H9 (cell line): ENCODE results near the gene MYRIP. TPM values are rescaled to one million over a fixed set of nuclear protein-coding genes. Genes with fewer than 3 reads are reported as not detected.

Source experiments
- DNase-seq: peaks from one replicate; pipeline ENCODE4 v3.0.0-alpha.2; 2017
- H2AFZ ChIP-seq: one replicate; pipeline ENCODE4 v1.6.1; 2013; ENCODE audit warnings: mild to moderate bottlenecking, low read length, control low read depth, moderate library complexity
- H2AK5ac ChIP-seq: 2 replicates; pipeline ENCODE4 v1.6.1; 2013; ENCODE audit warnings: low read length, control low read depth, mixed read lengths; ENCODE audit not compliant: insufficient read length
- H2BK120ac ChIP-seq: one replicate; pipeline ENCODE4 v1.6.1; 2013; ENCODE audit warnings: low read depth, mild to moderate bottlenecking, low read length, control low read depth, inconsistent platforms; ENCODE audit not compliant: poor library complexity, severe bottlenecking
- H2BK12ac ChIP-seq: 2 replicates; pipeline ENCODE4 v1.6.1; 2013; ENCODE audit warnings: low read length, control low read depth, mixed read lengths, low read depth; ENCODE audit not compliant: insufficient read length
- H2BK15ac ChIP-seq: 2 replicates; pipeline ENCODE4 v1.6.1; 2013; ENCODE audit warnings: low read depth, low read length, control low read depth
- H2BK20ac ChIP-seq: one replicate; pipeline ENCODE4 v1.6.1; 2013; ENCODE audit warnings: low read depth, mild to moderate bottlenecking, low read length, control low read depth, inconsistent platforms; ENCODE audit not compliant: poor library complexity, severe bottlenecking
- H2BK5ac ChIP-seq: 2 replicates; pipeline ENCODE4 v1.6.1; 2013; ENCODE audit warnings: low read length, control low read depth, mixed read lengths; ENCODE audit not compliant: insufficient read length
- H3K14ac ChIP-seq: 2 replicates; pipeline ENCODE4 v1.6.1; 2013; ENCODE audit warnings: low read length, control low read depth; ENCODE audit not compliant: insufficient read depth
- H3K18ac ChIP-seq: 2 replicates; pipeline ENCODE4 v1.6.1; 2013; ENCODE audit warnings: low read depth, mild to moderate bottlenecking, mixed read lengths, low read length, control low read depth; ENCODE audit not compliant: insufficient read length
- H3K23ac ChIP-seq: 2 replicates; pipeline ENCODE4 v1.6.1; 2013; ENCODE audit warnings: low read length, control low read depth, mixed read lengths, low read depth; ENCODE audit not compliant: insufficient read length
- H3K23me2 ChIP-seq: 2 replicates; pipeline ENCODE4 v1.6.1; 2013; ENCODE audit warnings: low read depth, mild to moderate bottlenecking, mixed read lengths, low read length, control low read depth; ENCODE audit not compliant: insufficient read length, poor library complexity, severe bottlenecking
- H3K27ac ChIP-seq: 2 replicates; pipeline ENCODE4 v1.5.1; 2013; ENCODE audit warnings: low read length, control low read depth, mixed read lengths, low read depth; ENCODE audit not compliant: insufficient read length
- H3K27me3 ChIP-seq: 2 replicates; pipeline ENCODE4 v1.6.1; 2013; ENCODE audit warnings: low read length, control low read depth, inconsistent platforms; ENCODE audit not compliant: insufficient read depth
- H3K4ac ChIP-seq: 2 replicates; pipeline ENCODE4 v1.6.1; 2013; ENCODE audit warnings: low read depth, mild to moderate bottlenecking, control low read depth, inconsistent platforms, low read length, moderate library complexity
- H3K4me1 ChIP-seq: 2 replicates; pipeline ENCODE4 v1.6.1; 2013; ENCODE audit warnings: low read length, control low read depth, inconsistent platforms; ENCODE audit not compliant: insufficient read depth
- H3K4me2 ChIP-seq: 2 replicates; pipeline ENCODE4 v1.6.1; 2013; ENCODE audit warnings: low read length, control low read depth, mixed read lengths; ENCODE audit not compliant: insufficient read length, insufficient read depth
- H3K56ac ChIP-seq: 2 replicates; pipeline ENCODE4 v1.6.1; 2013; ENCODE audit warnings: low read depth, mild to moderate bottlenecking, mixed read lengths, low read length, control low read depth; ENCODE audit not compliant: insufficient read length
- H3K79me1 ChIP-seq: 2 replicates; pipeline ENCODE4 v1.6.1; 2013; ENCODE audit warnings: low read depth, mild to moderate bottlenecking, moderate library complexity, low read length, control low read depth, inconsistent platforms; ENCODE audit not compliant: insufficient read depth, poor library complexity, severe bottlenecking
- H3K79me2 ChIP-seq: 2 replicates; pipeline ENCODE4 v1.6.1; 2013; ENCODE audit warnings: low read length, control low read depth, inconsistent platforms; ENCODE audit not compliant: insufficient read depth
- H3K9ac ChIP-seq: 2 replicates; pipeline ENCODE4 v1.6.1; 2013; ENCODE audit warnings: low read length, control low read depth, mixed read lengths; ENCODE audit not compliant: insufficient read length; ENCODE audit errors: extremely low read depth
- H3K9me3 ChIP-seq: one replicate; pipeline ENCODE4 v1.6.1; 2013; ENCODE audit warnings: low read depth, low read length, inconsistent platforms; ENCODE audit not compliant: control insufficient read depth
- H3T11ph ChIP-seq: one replicate; pipeline ENCODE4 v1.6.1; 2013; ENCODE audit warnings: mild to moderate bottlenecking, low read length, control low read depth, inconsistent platforms
- H4K20me1 ChIP-seq: one replicate; pipeline ENCODE4 v1.6.1; 2013; ENCODE audit not compliant: control insufficient read depth, insufficient read length, insufficient read depth
- H4K5ac ChIP-seq: 2 replicates; pipeline ENCODE4 v1.6.1; 2013; ENCODE audit warnings: low read depth, mild to moderate bottlenecking, mixed read lengths, low read length, control low read depth; ENCODE audit not compliant: insufficient read length
- H4K8ac ChIP-seq: replicated peaks from 2 replicates; pipeline ENCODE4 v1.6.1; 2013; ENCODE audit warnings: low read length, control low read depth, mixed read lengths, low read depth; ENCODE audit not compliant: insufficient read length
- H4K91ac ChIP-seq: 2 replicates; pipeline ENCODE4 v1.6.1; 2013; ENCODE audit warnings: low read depth, mild to moderate bottlenecking, moderate library complexity, mixed read lengths, low read length, control low read depth; ENCODE audit not compliant: insufficient read length
- H3K27ac Mint-ChIP-seq, 3 experiments: 2 replicates in 2 of 3; 3 replicates in 1 of 3; pipeline ENCODE4 v1.8.0; 2020 to 2021; ENCODE audit warnings: mixed read lengths in 3 of 3, mild to moderate bottlenecking in 1 of 3, moderate library complexity in 1 of 3
- H3K27me3 Mint-ChIP-seq: 2 replicates; pipeline ENCODE4 v1.8.0; 2021; ENCODE audit warnings: low read depth, mild to moderate bottlenecking, moderate library complexity, mixed read lengths
- H3K36me3 Mint-ChIP-seq, 3 experiments: 2 replicates in 2 of 3; 3 replicates in 1 of 3; pipeline ENCODE4 v1.8.0; 2020 to 2021; ENCODE audit warnings: low read depth in 3 of 3, mixed read lengths in 3 of 3; ENCODE audit not compliant: insufficient read depth in 1 of 3
- H3K4me1 Mint-ChIP-seq, 2 experiments: 2 replicates each; pipeline ENCODE4 v1.8.0; 2020; ENCODE audit warnings: mixed read lengths in 2 of 2
- H3K4me3 Mint-ChIP-seq, 2 experiments: 2 replicates in 1 of 2; 3 replicates in 1 of 2; pipeline ENCODE4 v1.8.0; 2020 to 2021; ENCODE audit warnings: mild to moderate bottlenecking in 2 of 2, mixed read lengths in 2 of 2, moderate library complexity in 1 of 2
- H3K9me3 Mint-ChIP-seq, 2 experiments: 2 replicates in 1 of 2; 3 replicates in 1 of 2; pipeline ENCODE4 v1.8.0; 2020; ENCODE audit warnings: mild to moderate bottlenecking in 2 of 2, mixed read lengths in 2 of 2, moderate library complexity in 1 of 2
- WGBS: extraction: QIAGEN DNeasy Blood & Tissue Kit; methylation state at CpG from one replicate; pipeline ENCODE4 v1.1.7; 2013; ENCODE audit warnings: missing lambda C conversion rate, low lambda C conversion rate, mixed read lengths; ENCODE audit not compliant: insufficient read length; ENCODE audit errors: extremely low coverage; 5-methylcytosine and 5-hydroxymethylcytosine counted together
- total RNA-seq: library from RNA; stranded (reverse); gene quantifications from 2 replicates; pipeline ENCODE4 v1.2.1, GENCODE V29; 2021
- TF ChIP-seq, protein P1 (sequence below): fragments of 200-600 bp; sonication (generic); conservative IDR thresholded peaks from 3 replicates; pipeline ENCODE4 v1.8.0; 2021; ENCODE audit warnings: antibody characterized with exemption, mild to moderate bottlenecking

Gene MYRIP
- total RNA-seq, 1 experiment from 2014 or later = 1.8 TPM

DNA sequence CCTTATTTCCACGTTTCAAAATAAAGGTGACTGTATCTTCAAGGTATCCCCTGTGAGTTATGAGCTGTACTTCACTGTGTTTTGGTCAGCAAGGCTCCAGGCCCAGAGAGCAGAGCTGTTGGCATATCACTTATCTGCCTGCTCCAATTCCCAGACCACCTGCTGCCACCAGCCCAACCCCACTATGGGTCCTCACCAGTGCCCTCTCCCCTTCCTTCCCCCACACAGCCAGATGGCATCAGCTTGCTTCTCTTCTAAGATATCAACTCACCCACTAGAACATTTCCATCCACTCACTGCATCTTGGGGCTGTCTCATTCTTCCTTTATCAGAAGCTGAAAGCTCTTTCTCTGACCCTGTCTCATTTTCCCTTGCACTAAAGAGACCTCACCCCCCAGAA, 363.2 kb downstream of the MYRIP start:
- no peak overlapping the region for H3K27ac Mint-ChIP-seq
- Histone ChIP-seq H3K9ac (no peak overlapping the region), H2BK15ac (no peak overlapping the region), H3K56ac (no peak overlapping the region), H4K5ac (no peak overlapping the region), H4K20me1 (peaks cover 2% of the 10 kb centered on the region), H3K4me2 (no peak overlapping the region), H3K14ac (no peak overlapping the region), H3T11ph (no peak overlapping the region), H3K4me1 (no peaks in the 10 kb centered on the region; the same call in 1 of the 2 replicates), H3K9me3 (no peaks in the 10 kb centered on the region), H4K8ac (no peak overlapping the region), H2BK20ac (no peak overlapping the region), H2AK5ac (no peak overlapping the region), H2BK5ac (no peak overlapping the region), H3K27me3 (no peaks in the 10 kb centered on the region), H2BK120ac (no peak overlapping the region), H3K18ac (no peak overlapping the region), H4K91ac (no peak overlapping the region), H2AFZ (no peak overlapping the region), H3K4ac (no peak overlapping the region), H2BK12ac (no peak overlapping the region), H3K79me2 (no peaks in the 10 kb centered on the region), H3K79me1 (no peaks in the 10 kb centered on the region), H3K23me2 (no peaks in the 10 kb centered on the region), H3K23ac (no peak overlapping the region), H3K27ac (no peak overlapping the region)
- no peak overlapping the region for H3K4me3 Mint-ChIP-seq
- H3K27me3 Mint-ChIP-seq = peaks cover 2% of the 10 kb centered on the region; the same call in 1 of the 2 replicates
- H3K4me1 Mint-ChIP-seq = peaks cover 4 to 10% of the 10 kb centered on the region in 2 experiments
- no peaks in the 10 kb centered on the region for H3K36me3 Mint-ChIP-seq
- WGBS = no CpG with 5 or more reads among the region's 1 CpG
- DNase-seq = no peak
- H3K9me3 Mint-ChIP-seq = no peaks in the 10 kb centered on the region
- TF ChIP-seq, protein P1, sequence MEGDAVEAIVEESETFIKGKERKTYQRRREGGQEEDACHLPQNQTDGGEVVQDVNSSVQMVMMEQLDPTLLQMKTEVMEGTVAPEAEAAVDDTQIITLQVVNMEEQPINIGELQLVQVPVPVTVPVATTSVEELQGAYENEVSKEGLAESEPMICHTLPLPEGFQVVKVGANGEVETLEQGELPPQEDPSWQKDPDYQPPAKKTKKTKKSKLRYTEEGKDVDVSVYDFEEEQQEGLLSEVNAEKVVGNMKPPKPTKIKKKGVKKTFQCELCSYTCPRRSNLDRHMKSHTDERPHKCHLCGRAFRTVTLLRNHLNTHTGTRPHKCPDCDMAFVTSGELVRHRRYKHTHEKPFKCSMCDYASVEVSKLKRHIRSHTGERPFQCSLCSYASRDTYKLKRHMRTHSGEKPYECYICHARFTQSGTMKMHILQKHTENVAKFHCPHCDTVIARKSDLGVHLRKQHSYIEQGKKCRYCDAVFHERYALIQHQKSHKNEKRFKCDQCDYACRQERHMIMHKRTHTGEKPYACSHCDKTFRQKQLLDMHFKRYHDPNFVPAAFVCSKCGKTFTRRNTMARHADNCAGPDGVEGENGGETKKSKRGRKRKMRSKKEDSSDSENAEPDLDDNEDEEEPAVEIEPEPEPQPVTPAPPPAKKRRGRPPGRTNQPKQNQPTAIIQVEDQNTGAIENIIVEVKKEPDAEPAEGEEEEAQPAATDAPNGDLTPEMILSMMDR = no peak
